Astrocyte (in vitro differentiated cells and primary cell): Measurements from ENCODE around the gene TRDN. TPM values are rescaled to one million over a fixed set of nuclear protein-coding genes. Genes with fewer than 3 reads are reported as not detected.

Experiments used
- DNase-seq: peaks from one replicate; pipeline ENCODE4 v3.0.0-alpha.2; 2010; ENCODE audit warnings: low read depth
- FAIRE-seq: peaks from 2 replicates; lab custom pipeline; 2011; peaks lifted over from hg19 to GRCh38; lab: Jason Lieb, UNC
- H2AFZ ChIP-seq: 2 replicates; pipeline ENCODE4 v1.6.0; 2012; ENCODE audit warnings: low read depth, low read length, inconsistent platforms
- H3K27ac ChIP-seq: 2 replicates; pipeline ENCODE4 v1.5.1; 2011; ENCODE audit warnings: low read depth, low read length, inconsistent platforms
- H3K27me3 ChIP-seq: 2 replicates; pipeline ENCODE4 v1.6.0; 2011; ENCODE audit warnings: low read length, inconsistent platforms; ENCODE audit not compliant: insufficient read depth
- H3K36me3 ChIP-seq: 2 replicates; pipeline ENCODE4 v1.5.1; 2011; ENCODE audit warnings: low read length, inconsistent platforms; ENCODE audit not compliant: insufficient read depth
- H3K4me1 ChIP-seq: 2 replicates; pipeline ENCODE4 v1.5.1; 2011; ENCODE audit warnings: low read length, inconsistent platforms; ENCODE audit not compliant: insufficient read depth
- H3K4me2 ChIP-seq: 2 replicates; pipeline ENCODE4 v1.6.0; 2012; ENCODE audit warnings: low read length, inconsistent platforms
- H3K4me3 ChIP-seq: 2 replicates; pipeline ENCODE4 v1.5.1; 2011; ENCODE audit warnings: low read depth, mild to moderate bottlenecking, low read length, inconsistent platforms; ENCODE audit not compliant: insufficient read depth
- H3K79me2 ChIP-seq: 2 replicates; pipeline ENCODE4 v1.6.0; 2012; ENCODE audit warnings: mild to moderate bottlenecking, low read length, inconsistent platforms; ENCODE audit not compliant: insufficient read depth
- H3K9ac ChIP-seq: 2 replicates; pipeline ENCODE4 v1.6.0; 2012; ENCODE audit warnings: mild to moderate bottlenecking, low read length, inconsistent platforms
- H3K9me3 ChIP-seq: 2 replicates; pipeline ENCODE4 v1.5.1; 2012; ENCODE audit warnings: low read depth, mild to moderate bottlenecking, low read length, inconsistent platforms; ENCODE audit not compliant: insufficient read depth
- H4K20me1 ChIP-seq: 2 replicates; pipeline ENCODE4 v1.6.0; 2012; ENCODE audit warnings: low read length, inconsistent platforms; ENCODE audit not compliant: insufficient read depth
- H3K27ac Mint-ChIP-seq: one replicate; pipeline ENCODE4 v1.8.0; 2021; ENCODE audit warnings: mild to moderate bottlenecking, mixed read lengths; ENCODE audit not compliant: unreplicated experiment
- H3K27me3 Mint-ChIP-seq: one replicate; pipeline ENCODE4 v1.8.0; 2021; ENCODE audit warnings: low read depth, mixed read lengths; ENCODE audit not compliant: unreplicated experiment
- H3K36me3 Mint-ChIP-seq: one replicate; pipeline ENCODE4 v1.8.0; 2021; ENCODE audit warnings: low read depth, mixed read lengths; ENCODE audit not compliant: unreplicated experiment
- H3K4me1 Mint-ChIP-seq: one replicate; pipeline ENCODE4 v1.8.0; 2021; ENCODE audit warnings: low read depth, mixed read lengths; ENCODE audit not compliant: unreplicated experiment
- H3K4me3 Mint-ChIP-seq: one replicate; pipeline ENCODE4 v1.8.0; 2021; ENCODE audit warnings: mild to moderate bottlenecking, moderate library complexity, mixed read lengths; ENCODE audit not compliant: unreplicated experiment
- H3K9me3 Mint-ChIP-seq: one replicate; pipeline ENCODE4 v1.8.0; 2021; ENCODE audit warnings: mild to moderate bottlenecking, mixed read lengths; ENCODE audit not compliant: unreplicated experiment
- CTCF ChIP-seq: IDR thresholded peaks from 2 replicates; pipeline ENCODE4 v1.5.1; 2011; ENCODE audit warnings: low read depth, mild to moderate bottlenecking, inconsistent platforms, low read length, moderate library complexity; ENCODE audit not compliant: insufficient read depth
- EZH2 ChIP-seq: IDR thresholded peaks from 2 replicates; pipeline ENCODE4 v1.6.1; 2012; ENCODE audit warnings: mild to moderate bottlenecking, low read length, inconsistent platforms; ENCODE audit not compliant: insufficient read depth
- total RNA-seq: library from RNA; stranded (reverse); gene quantifications from 2 replicates; pipeline ENCODE4 v1.2.1, GENCODE V29; 2021

The TRDN gene
- total RNA-seq, 1 donor from 2014 or later, result not detected

- H3K36me3 Mint-ChIP-seq, result no peaks in the 10 kb centered on the region
- no peak overlapping the region for H3K4me3 Mint-ChIP-seq
- H3K27ac Mint-ChIP-seq, result no peak overlapping the region
- no peaks in the 10 kb centered on the region for H3K27me3 Mint-ChIP-seq
- H3K4me1 Mint-ChIP-seq, result peaks cover 5% of the 10 kb centered on the region
- no peak for FAIRE-seq
- H3K9me3 Mint-ChIP-seq, result no peaks in the 10 kb centered on the region
- no peak for DNase-seq
- H3K27me3 ChIP-seq, result no peaks in the 10 kb centered on the region
- H3K79me2 ChIP-seq, result no peaks in the 10 kb centered on the region
- no peak overlapping the region for H2AFZ ChIP-seq
- no peaks in the 10 kb centered on the region for H3K9me3 ChIP-seq
- no peak overlapping the region for H3K27ac ChIP-seq
- no peak overlapping the region for H3K4me3 ChIP-seq
- H4K20me1 ChIP-seq, result no peaks in the 10 kb centered on the region
- no peak for TF ChIP-seq EZH2
- no peak overlapping the region for H3K9ac ChIP-seq
- H3K36me3 ChIP-seq, result no peaks in the 10 kb centered on the region
- no peak overlapping the region for H3K4me2 ChIP-seq
- no peaks in the 10 kb centered on the region for H3K4me1 ChIP-seq
These were observed 4.7 kb upstream of the TRDN start for GRCh38 chr6:123641497-123641896.

GRCh38 chr6:123640567-123641187 lies 3.9 kb upstream of the TRDN start:
- no peak overlapping the region for H3K4me3 ChIP-seq
- peaks cover 5% of the 10 kb centered on the region for H3K4me1 Mint-ChIP-seq
- FAIRE-seq (no peak), DNase-seq (no peak)
- H3K36me3 Mint-ChIP-seq, result no peaks in the 10 kb centered on the region
- no peak overlapping the region for H3K27ac Mint-ChIP-seq
- no peaks in the 10 kb centered on the region for H3K27me3 ChIP-seq
- no peaks in the 10 kb centered on the region for H3K9me3 Mint-ChIP-seq
- H3K4me2 ChIP-seq, result no peak overlapping the region
- no peak overlapping the region for H3K27ac ChIP-seq
- H3K9ac ChIP-seq, result no peak overlapping the region
- H4K20me1 ChIP-seq, result no peaks in the 10 kb centered on the region
- TF ChIP-seq EZH2, result no peak
- TF ChIP-seq CTCF, result no peak
- H3K9me3 ChIP-seq, result no peaks in the 10 kb centered on the region
- no peak overlapping the region for H2AFZ ChIP-seq
- H3K4me3 Mint-ChIP-seq, result no peak overlapping the region
- no peaks in the 10 kb centered on the region for H3K4me1 ChIP-seq
- H3K36me3 ChIP-seq, result no peaks in the 10 kb centered on the region
- no peaks in the 10 kb centered on the region for H3K27me3 Mint-ChIP-seq
- H3K79me2 ChIP-seq, result no peaks in the 10 kb centered on the region

GRCh38 chr6:123638865-123639264 lies 2.1 kb upstream of the TRDN start:
- Histone ChIP-seq H3K9ac (no peak overlapping the region), H4K20me1 (no peaks in the 10 kb centered on the region), H3K27ac (no peak overlapping the region), H3K36me3 (no peaks in the 10 kb centered on the region), H2AFZ (no peak overlapping the region), H3K4me2 (no peak overlapping the region), H3K79me2 (no peaks in the 10 kb centered on the region), H3K9me3 (no peaks in the 10 kb centered on the region), H3K4me3 (no peak overlapping the region), H3K4me1 (no peaks in the 10 kb centered on the region), H3K27me3 (no peaks in the 10 kb centered on the region)
- H3K4me3 Mint-ChIP-seq, result no peak overlapping the region
- H3K9me3 Mint-ChIP-seq, result no peaks in the 10 kb centered on the region
- TF ChIP-seq EZH2, result no peak
- no peak for TF ChIP-seq CTCF
- FAIRE-seq (no peak), DNase-seq (no peak)
- H3K27ac Mint-ChIP-seq, result no peak overlapping the region
- peaks cover 5% of the 10 kb centered on the region for H3K4me1 Mint-ChIP-seq
- H3K36me3 Mint-ChIP-seq, result no peaks in the 10 kb centered on the region
- no peaks in the 10 kb centered on the region for H3K27me3 Mint-ChIP-seq
